ENCODE data around the gene LSM3.

LSM3 gene

DNA sequence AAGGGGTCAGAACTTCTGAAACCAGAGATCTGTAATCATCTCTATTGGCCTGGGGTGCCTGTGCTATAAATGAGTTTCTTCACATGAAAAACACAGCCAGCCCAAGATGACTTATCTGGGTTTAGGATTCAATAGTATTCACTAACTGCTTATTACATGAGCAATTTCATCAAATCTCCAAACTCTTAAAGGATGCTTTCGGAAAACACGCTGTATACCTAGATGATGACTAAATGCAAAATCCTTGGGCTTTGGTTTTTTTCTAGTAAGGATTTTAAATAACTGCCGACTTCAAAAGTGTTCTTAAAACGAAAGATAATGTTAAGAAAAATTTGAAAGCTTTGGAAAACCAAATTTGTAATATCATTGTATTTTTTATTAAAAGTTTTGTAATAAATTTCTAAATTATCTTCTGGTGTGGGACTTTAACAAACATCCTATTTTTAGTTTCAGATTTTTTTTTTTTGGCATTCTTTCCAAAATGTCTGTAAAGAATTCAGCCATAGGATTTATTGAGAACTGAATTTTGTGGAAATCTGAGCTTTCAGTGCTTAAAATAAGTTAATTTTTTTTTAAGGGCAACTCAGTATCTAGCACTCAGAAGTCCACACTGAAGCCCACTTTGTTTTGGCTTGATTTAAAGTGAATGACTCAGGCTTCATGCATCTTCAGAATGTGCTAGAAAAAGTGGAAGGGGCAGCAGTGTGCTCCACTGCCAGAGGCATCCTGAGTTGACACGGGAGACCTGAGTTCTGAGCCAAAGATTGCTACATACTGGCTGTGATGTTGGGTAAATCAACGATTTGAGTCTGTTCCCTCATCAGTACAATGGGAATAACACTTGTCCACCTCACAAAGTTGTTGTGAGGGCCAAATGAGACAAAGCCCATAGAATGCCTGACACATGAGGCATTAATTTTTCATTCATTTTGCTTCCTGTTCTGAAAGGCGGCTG, 35.1 kb upstream of the LSM3 start:
- TF ChIP-seq CTCF (IDR thresholded peaks at IDR 0.05; ENCODE audit: extremely low read depth, missing control alignments): no peak
- no peak for DNase-seq (ENCODE audit: low spot score)

DNA sequence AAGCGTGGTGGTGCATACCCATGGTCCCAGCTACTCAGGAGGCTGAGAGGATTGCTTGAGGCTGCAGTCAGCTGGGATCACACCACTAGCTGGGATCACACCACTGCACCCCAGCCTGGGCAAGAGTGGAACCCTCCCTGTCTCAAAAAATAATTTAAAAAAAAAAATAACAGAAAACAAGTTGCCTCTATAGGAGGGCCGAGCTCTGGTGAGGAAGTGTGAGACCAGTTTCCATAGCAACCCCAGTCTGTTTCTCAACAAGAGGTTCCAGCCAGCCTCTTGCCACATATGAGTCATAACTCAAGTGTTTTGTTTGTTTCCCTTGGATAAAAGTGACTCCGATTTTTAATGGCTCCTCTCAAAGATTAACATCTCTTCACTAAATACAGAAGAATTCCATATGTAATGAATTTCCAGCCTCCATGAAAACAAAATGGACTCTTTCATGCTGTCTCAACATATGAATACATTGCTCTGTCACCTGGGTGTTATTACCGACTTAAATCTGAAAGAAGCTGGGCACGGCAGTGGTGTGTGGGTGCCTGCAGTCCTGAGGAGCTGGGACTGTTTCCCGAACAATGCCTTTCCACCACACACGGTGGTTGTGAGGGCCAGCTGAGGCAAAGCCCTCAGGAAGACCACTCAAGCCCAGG, 34.1 kb upstream of the LSM3 start:
- no peak for TF ChIP-seq CTCF (IDR thresholded peaks at IDR 0.05; ENCODE audit: extremely low read depth, missing control alignments)
- peak; percentile 90 for DNase-seq (ENCODE audit: low spot score)

- no peak for DNase-seq (ENCODE audit: low spot score)
- no peak for TF ChIP-seq CTCF (IDR thresholded peaks at IDR 0.05; ENCODE audit: extremely low read depth, missing control alignments)
Observed at GRCh38 chr3:14145236-14145635, 33.4 kb upstream of the LSM3 start.

DNA sequence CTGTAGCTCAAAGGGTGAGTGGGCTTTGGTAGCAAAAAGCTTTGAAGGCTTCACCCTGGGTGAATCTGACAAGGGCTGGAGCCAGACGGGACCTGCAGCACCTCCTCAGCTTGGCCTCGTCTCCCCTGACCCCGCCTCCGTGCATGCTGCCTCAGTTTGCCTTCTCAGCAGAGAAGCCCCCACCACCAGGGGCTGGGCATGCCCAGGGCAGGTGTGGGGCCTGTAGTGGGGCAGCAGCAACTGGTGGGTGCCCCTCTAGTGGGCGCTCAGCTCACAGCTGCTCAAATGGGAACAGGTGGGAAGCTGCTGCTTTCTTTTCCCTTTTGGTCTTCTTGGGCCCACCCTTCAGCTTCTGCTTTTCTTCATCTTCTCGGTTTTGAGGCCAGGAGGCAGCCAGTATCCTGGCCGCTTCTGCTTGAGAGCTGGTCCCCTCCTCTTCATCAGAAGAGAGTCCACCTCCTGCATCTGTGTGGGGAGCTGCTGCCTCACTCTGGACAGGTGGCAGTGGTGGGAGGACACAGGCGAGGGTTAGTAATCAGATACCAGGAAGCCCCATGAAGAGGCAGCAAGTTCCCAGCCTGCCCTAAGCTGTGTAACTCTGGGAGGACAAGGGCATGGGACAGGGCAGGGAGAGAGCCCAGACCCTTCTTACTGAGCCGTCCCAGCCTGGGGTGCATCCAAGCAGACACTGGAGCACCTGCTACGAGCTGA, 32.8 kb upstream of the LSM3 start:
- no peak for TF ChIP-seq CTCF (IDR thresholded peaks at IDR 0.05; ENCODE audit: extremely low read depth, missing control alignments)
- DNase-seq (ENCODE audit: low spot score): no peak

DNA sequence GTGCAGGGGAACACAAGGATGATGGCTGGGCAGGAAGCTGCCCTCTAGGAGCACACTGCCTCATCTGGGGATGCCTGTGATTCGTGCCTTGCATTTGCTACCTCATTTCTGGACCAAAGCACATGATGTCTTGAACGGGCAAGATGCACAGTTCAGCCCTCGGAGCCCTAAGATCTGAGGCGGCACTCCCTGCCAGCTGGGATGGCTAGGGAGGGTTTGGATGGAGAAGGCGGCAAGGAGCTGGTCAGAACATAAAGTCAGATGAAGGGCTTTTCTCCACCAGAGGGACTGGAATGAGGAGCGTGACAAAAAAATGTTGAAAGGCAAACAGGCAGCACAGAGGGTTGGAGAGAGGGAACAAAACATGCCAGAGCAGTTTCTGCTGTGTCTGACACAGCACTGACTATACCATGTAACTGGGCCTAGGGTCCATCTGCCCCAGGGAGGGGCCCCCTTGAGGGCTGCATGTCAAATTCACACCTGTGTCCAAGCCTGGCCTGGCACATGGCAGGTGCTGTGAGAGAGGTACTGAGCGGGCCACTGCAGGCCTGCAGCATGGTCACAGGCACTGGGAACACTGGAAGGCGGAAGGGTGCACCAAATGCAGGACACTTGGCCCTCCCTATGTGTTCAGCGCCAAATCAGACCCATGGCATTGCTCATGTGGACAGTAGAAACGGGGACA, 32.1 kb upstream of the LSM3 start:
- TF ChIP-seq CTCF (IDR thresholded peaks at IDR 0.05; ENCODE audit: extremely low read depth, missing control alignments): no peak
- no peak for DNase-seq (ENCODE audit: low spot score)

GRCh38 chr3:14147066-14147435, 31.6 kb upstream of the LSM3 start:
- TF ChIP-seq CTCF (IDR thresholded peaks at IDR 0.05; ENCODE audit: extremely low read depth, missing control alignments): no peak
- no peak for DNase-seq (ENCODE audit: low spot score)

Measured in GM20000 (cell line).